Measurements from ENCODE around the gene EPHA10.

The EPHA10 gene

GRCh38 chr1:37764888-37765441 is at the start of gene EPHA10:
EPHA10 (minus strand) TSS chr1:37765120; CDS start chr1:37765066, 54 bp downstream.
- no peak within 1 kb of the TSS for H3K4me3 ChIP-seq (ENCODE audit: low read length)
- DNase-seq (ENCODE audit: low read depth): no peak
- no peak for TF ChIP-seq CTCF (conservative IDR thresholded peaks at IDR 0.05; ENCODE audit: low read depth, low read length)

- DNase-seq (ENCODE audit: low read depth): no peak
- TF ChIP-seq CTCF (conservative IDR thresholded peaks at IDR 0.05; ENCODE audit: low read depth, low read length): no peak
- H3K4me3 ChIP-seq (ENCODE audit: low read length): no peak overlapping the region
These were observed 49.3 kb upstream of the EPHA10 start for GRCh38 chr1:37814252-37814651.

DNA sequence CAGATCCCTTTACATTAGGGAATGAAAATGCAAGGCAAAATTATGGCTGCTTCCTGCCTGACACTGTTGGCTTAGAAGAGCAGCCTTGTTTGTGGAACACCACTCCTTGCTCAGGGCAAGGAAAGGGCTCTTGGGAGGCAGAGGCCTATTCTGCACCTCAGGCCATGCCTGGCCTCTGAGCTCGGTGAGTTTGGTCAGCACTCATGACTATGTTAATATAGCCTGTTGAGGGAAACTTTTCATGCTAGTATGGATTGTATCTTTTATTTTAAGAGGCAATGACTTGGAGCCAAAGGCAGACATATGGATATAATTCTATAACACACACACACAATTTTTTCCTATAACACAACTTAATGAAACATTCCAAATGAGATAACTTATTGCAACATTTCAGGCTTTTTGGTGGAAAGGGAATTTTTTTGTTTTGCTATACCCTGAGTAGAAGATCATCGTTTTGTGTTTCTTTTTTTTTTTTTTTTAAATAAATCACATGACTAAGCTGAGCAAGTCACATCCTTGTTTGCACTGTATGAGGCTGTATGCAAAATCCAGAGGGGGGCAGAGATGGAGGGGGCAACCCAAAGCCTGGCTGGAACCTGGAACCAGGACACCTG is 48.7 kb upstream of the EPHA10 start:
- TF ChIP-seq CTCF (conservative IDR thresholded peaks at IDR 0.05; ENCODE audit: low read depth, low read length): no peak
- no peak for DNase-seq (ENCODE audit: low read depth)
- no peak overlapping the region for H3K4me3 ChIP-seq (ENCODE audit: low read length)

DNA sequence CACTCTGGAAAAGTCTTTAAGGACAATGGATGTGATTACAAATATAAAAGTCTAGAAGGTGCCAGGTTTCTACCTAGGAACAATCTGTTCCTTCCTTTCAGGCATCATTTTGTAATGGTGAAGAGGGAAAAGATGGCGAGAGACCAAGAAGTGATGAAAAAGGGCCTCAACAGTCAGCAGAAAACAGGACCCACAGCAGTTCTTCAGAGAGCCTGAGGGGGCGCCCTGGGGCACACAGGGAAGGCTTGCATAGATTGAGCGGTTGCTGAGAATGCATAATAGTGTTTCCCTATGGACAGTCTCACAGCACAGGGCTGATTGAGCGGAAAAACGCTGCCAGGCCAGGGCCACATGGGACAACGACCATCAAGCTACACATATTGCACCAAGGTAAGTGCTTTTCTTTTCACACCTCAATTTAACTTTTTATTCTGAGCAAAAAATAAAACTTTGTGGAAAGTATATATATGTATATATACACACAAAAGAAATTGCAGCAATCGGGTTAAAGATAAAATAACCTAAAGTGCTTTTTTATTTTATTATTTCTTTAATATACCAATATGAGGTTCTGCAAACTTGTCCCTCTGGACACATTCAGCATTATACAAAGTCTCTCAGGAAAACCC is 46.2 kb upstream of the EPHA10 start:
- peak; percentile 21 for DNase-seq (ENCODE audit: low read depth)
- peak; percentile 98 for TF ChIP-seq CTCF (conservative IDR thresholded peaks at IDR 0.05; ENCODE audit: low read depth, low read length)
- H3K4me3 ChIP-seq (ENCODE audit: low read length): no peak overlapping the region

- TF ChIP-seq CTCF (conservative IDR thresholded peaks at IDR 0.05; ENCODE audit: low read depth, low read length): no peak
- no peak for DNase-seq (ENCODE audit: low read depth)
- H3K4me3 ChIP-seq (ENCODE audit: low read length): no peak overlapping the region
These were observed 45.0 kb upstream of the EPHA10 start for GRCh38 chr1:37809942-37810341.

DNA sequence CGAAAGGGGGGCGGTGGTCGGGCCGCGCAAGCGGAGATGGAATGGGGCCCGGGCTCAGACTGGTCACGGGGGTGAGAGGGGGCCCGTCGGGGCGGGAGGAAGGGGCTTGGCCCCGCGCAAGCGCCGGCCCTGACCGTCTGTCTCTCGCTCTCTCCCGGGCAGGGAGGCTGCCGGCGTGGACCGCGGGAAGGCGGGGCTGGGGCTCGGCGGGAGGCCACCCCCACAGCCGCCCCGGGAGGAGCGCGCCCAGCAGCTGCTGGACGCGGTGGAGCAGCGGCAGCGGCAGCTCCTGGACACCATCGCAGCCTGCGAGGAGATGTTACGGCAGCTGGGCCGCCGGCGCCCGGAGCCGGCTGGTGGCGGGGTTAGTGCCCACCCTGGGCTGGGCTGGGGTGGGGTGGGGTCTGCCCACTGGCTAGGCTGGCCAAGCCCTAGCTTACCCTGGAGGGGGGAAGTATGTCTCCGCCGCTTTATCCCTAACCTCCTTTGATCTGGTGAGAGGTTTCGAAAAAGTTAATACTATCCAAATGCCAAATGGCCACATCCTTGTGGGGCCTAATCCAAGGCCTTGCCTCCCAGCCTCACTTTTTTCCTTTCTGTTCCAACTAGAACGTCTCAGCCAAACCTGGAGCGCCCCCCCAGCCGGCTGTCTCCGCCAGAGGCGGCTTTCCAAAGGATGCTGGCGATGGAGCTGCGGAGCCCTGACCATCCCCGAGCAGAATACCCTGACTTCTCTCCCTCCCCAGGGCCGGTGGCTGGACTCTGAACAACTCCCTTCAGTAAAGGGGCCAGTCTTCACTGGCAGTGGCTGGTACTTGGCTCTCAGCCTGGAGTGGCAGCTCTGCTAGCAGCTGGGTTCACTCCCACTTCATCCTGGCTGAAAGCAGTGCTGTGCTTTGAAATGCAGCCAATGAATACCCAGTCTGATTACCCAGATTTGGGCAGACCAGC is 43.7 kb upstream of the EPHA10 start:
- peak overlapping the region; percentile 89 for H3K4me3 ChIP-seq (ENCODE audit: low read length)
- peak; percentile 39 for DNase-seq (ENCODE audit: low read depth)
- no peak for TF ChIP-seq CTCF (conservative IDR thresholded peaks at IDR 0.05; ENCODE audit: low read depth, low read length)
